OCI-LY7 (cell line): ENCODE measurements around the gene DHRS7B.

Source experiments
- CTCF ChIP-seq: fragments of 200-600 bp; sonication (generic); conservative IDR thresholded peaks from 2 replicates; pipeline ENCODE4 v1.5.1; 2014; ENCODE audit warnings: mild to moderate bottlenecking, antibody characterized with exemption, low read length, moderate library complexity, mixed read lengths
- EZH2phosphoT487 ChIP-seq: fragments of 200-600 bp; sonication (generic); IDR thresholded peaks from 2 replicates; pipeline ENCODE4 v1.6.1; 2018; ENCODE audit warnings: low read depth, borderline replicate concordance, mild to moderate bottlenecking, mixed run types, antibody characterized with exemption, low read length, moderate library complexity, mixed read lengths

DNA sequence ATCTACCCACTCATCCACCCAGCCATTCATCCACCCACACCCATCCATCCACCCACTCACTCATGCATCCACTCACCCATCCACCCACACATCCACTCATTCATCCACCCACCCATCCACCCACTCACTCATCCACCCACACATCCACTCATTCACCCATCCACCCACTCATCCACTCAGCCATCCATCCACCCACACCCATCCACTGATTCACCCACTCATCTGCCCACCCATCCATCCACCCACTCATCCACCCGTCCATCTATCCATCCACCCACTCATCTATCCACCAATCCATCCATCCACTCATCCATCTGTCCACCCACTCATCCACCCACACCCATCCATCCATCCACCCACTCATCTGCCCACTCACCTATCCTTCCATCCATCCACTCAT lies 109.2 kb downstream of the DHRS7B start:
- TF ChIP-seq CTCF (no peak), EZH2phosphoT487 (no peak)
